ENCODE data around the gene CIBAR2.

The CIBAR2 gene

DNA sequence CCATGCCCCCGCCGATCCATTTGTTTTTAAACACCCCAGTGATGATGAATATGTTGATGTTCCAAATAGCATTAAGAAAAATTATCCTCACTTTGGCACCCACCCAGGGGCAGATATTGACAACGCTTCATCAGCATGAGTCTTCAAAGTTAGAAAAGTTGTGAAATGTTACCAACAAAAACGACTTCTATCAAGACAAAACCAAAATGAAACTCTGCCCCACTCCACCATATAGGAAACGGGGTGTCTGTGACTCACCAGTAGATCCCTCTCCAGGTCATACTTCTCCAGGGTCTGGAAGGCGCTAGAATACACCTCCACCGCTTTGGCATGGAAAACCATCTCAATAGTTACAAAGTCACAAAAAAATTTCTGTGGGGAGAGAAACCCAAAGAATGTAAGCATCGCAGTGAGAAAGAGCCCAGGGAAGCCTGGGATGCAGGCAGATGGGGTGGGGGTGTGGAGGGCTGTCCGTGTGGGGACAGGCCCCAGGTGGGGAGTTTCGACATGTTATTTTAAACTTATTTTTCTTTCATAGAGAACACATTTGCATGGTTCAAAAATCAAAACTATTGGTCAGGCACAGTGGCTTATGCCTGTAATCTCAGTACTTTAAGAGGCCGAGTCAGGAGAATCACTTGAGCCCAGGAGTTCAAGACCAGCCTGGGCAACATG, 10.2 kb downstream of the CIBAR2 start:
- no peak for DNase-seq

GRCh38 chr16:85100265-85100664, 12.0 kb downstream of the CIBAR2 start:
- no peak for DNase-seq

- no peak for DNase-seq
Measured at GRCh38 chr16:85098565-85098964, 13.7 kb downstream of the CIBAR2 start.

- no peak for DNase-seq
Measured at GRCh38 chr16:85096921-85097320, 15.4 kb downstream of the CIBAR2 start.

GRCh38 chr16:85094812-85095211, 17.5 kb downstream of the CIBAR2 start:
- no peak for DNase-seq

GRCh38 chr16:85094176-85094805, 18.0 kb downstream of the CIBAR2 start:
- DNase-seq, result no peak

- DNase-seq, result no peak
Measured at GRCh38 chr16:85093705-85094104, 18.6 kb downstream of the CIBAR2 start.

DNA sequence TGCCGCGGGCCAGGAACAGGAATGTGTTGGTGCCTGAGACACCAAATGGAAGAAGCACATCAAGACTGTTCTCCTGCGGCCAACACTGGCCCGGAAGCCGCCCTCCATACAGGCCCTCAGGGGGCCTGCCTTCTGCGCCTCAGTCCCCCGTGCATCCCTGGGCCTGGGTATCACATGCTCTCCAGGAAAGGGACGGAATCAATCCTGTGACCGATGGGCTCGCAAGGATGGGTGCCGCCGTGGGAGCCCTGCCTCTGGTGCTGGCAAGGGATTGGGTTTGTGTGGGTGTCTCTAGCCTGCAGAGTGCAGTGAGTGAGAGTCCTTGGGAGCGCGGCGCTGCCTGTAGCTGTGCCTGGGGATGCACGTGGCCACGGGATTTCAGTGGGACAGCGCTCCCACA, 19.4 kb downstream of the CIBAR2 start:
- DNase-seq, result no peak

- no peak for DNase-seq
Measured at GRCh38 chr16:85092309-85092708, 20.0 kb downstream of the CIBAR2 start.

DNA sequence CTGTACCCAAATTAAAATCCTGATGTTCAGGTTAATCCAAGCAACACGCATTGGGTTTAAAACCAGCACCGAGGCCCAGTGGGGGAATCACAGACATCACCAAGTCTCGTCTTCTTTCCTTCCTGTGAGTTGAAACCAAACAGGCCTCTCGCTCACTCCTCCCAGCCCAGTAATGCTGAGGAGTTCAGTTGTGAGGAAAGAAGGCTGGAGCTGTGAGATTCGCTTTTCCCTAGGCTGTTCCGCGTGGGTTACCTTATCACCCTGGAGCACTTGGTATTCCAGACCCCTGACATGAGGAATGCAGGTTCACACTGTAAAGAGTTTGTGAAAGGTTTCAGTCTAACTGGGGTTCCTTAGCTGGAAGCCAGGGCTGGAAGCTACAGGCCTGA, 20.8 kb downstream of the CIBAR2 start:
- no peak for DNase-seq

DNA sequence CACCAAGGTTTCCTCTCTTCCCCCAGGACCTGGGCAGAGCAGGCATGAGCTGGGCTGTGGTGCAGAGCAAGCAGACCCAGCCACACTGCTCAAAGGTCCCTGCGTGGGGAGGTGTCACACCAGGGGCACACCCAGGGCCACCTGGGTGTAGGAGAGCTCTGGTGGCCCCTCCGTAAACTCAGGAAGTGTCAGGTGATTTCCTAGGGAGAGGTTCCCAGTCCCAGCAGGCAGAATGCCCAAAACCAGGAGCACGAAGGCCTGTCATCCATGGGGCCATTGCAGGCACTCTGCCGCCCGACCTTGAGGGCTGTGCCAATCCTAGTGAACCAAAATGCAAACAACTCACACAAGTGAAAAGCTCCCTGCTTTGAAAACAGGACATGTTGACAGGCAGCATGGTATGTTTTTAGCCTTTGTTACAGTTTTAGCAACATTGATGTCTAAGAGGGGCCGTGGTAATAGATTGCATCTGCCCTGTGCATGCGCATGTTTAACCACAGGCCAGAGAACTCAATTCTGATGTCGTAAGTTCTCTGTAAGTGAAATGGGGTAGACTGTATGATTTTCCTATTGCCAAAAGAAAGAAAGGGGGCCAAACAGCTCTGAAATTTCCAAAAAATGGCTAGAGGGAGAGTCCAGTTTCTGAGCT, 21.3 kb downstream of the CIBAR2 start:
- no peak for DNase-seq

DNA sequence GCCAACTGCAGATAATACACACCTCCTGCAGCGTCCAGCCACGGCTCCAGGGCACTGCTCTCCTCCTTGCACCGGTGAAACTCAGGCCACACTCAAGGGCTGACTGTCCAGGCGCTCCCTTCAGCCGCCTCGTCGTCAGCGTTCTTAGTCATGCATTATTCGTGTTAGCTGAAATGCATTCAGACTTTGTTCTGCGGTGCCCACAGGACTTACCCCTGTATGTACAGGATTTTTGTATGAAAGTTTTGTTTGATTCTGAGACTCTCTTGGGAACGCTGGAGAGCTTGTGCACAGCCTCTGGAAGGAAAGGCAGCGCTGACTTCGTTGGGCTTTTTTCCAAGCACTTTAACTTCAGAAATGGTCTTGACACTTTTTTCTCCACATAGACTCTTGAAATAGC, 22.1 kb downstream of the CIBAR2 start:
- no peak for DNase-seq

- DNase-seq, result no peak
Measured at GRCh38 chr16:85089525-85089924, 22.7 kb downstream of the CIBAR2 start.

- no peak for DNase-seq
Measured at GRCh38 chr16:85088570-85089199, 23.6 kb downstream of the CIBAR2 start.

GRCh38 chr16:85087899-85088569, 24.2 kb downstream of the CIBAR2 start:
- DNase-seq, result peak in 1 of 3 experiments; percentile 3

DNA sequence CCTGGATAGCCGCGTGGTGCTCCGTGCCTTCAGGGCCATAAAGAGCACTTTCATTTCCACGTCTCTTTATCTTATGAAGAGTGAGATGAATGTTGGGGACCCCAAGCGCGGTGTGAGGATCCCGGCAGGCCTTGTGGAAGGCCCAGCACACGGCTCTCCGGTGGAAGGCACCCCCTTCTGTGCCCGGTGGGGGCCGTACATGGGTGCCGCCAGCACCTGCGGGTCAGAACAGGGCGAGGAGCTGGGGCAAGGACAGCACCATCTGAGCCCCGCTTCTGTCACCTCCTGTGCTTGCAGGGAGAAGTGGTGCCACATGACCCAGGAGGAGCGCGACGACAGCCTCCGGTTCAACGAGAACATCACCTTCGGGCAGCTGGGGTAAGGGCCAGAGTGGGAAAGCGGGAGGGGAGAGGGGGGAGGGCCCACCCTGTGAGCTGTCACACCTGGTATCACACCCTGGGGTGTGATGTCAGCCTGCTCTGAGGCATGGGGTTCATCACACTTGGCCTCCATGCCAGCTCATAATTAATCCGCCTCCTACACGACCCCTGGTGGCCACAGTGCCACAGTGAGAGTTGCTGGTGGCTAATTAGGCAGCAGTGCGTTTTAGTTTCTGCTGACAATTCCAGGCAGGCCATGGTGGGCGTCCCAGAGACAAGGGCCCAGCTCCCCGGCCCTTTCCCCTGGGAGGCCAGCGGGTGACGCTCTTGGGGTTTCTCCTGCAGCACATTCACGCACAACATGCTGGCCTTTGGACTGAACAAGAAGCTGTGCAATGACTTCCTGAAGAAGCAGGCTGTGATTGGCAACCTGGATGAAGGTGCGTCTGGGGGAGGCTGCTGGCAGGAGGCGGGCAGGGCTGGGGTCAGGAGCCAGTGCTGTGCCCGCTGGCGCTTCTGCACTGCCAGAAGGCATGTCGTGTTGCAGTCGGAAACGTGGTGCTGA, 25.7 kb downstream of the CIBAR2 start:
- DNase-seq, result peak; percentile 8 to 84 (median 72)

DNA sequence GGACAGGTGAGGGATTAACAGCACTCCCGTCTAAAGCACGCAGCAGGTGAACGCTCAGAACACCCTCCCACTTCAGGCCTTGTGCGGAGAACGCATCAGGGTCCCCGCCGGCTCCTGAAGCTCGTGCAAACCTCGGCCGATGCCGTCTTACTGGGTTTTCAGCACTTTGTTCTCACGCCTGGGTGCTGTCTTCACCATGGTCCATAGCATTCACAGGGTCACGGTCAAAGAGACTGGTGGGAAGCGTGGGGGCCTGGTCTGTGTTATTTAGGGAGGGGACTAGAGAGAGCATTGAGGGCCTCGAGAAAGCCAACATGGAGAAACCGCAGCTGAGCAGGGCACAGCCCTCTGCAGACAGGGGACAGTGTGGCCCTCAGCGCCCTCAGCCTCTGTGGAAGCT, 26.6 kb downstream of the CIBAR2 start:
- DNase-seq, result no peak

GRCh38 chr16:85084841-85085510, 27.3 kb downstream of the CIBAR2 start:
- DNase-seq, result no peak

GRCh38 chr16:85083051-85083639, 29.1 kb downstream of the CIBAR2 start:
- peak in 1 of 3 experiments; percentile 16 for DNase-seq

- DNase-seq, result peak in 2 of 3 experiments; percentile 59 to 76
Measured at GRCh38 chr16:85082173-85083050, 29.9 kb downstream of the CIBAR2 start.

All from NCI-H1417 (cell line).